Sigmoid colon (tissue), 4 donors: Measurements from ENCODE around the gene PIK3R4.

Experiments
- CTCF ChIP-seq, 4 experiments: fragments of 450-650 bp in 3 of 4; fragments of 200-600 bp in 1 of 4; IDR thresholded peaks; one replicate each; pipeline ENCODE4 v1.5.1; 2016 to 2019; ENCODE audit warnings: antibody characterized with exemption in 4 of 4, mild to moderate bottlenecking in 3 of 4, moderate library complexity in 2 of 4
- EP300 ChIP-seq, 4 donors: sonication (generic); formaldehyde crosslinking; IDR thresholded peaks; one replicate each; pipeline ENCODE4 v1.6.1; 2017; ENCODE audit warnings: antibody characterized with exemption in 4 of 4
- POLR2A ChIP-seq, 2 donors: fragments of 450-650 bp; IDR thresholded peaks; one replicate each; pipeline ENCODE4 v1.6.1; 2016; ENCODE audit warnings: antibody characterized with exemption in 2 of 2, mild to moderate bottlenecking in 2 of 2, moderate library complexity in 2 of 2
- POLR2AphosphoS5 ChIP-seq, 4 donors: sonication (generic); formaldehyde crosslinking; IDR thresholded peaks; one replicate each; pipeline ENCODE4 v1.6.1; 2017; ENCODE audit warnings: antibody characterized with exemption in 4 of 4

- TF ChIP-seq CTCF (IDR thresholded peaks at IDR 0.05) = no peak
- TF ChIP-seq POLR2A (IDR thresholded peaks at IDR 0.05) = no peak
- TF ChIP-seq POLR2AphosphoS5 (IDR thresholded peaks at IDR 0.05) = no peak
- no peak for TF ChIP-seq EP300 (IDR thresholded peaks at IDR 0.05)
Observed at GRCh38 chr3:130741946-130742610, 4.6 kb downstream of the PIK3R4 start.
